ENCODE measurements around the gene TYMP. TPM values are rescaled to one million over a fixed set of nuclear protein-coding genes. Genes with fewer than 3 reads are reported as not detected.

Gene TYMP
- total and polyA plus RNA-seq, 2 of the 8 experiments (the other 6 are each of a cell fraction or from before 2014, with no cell fraction given), result 0.43 to 0.48 TPM

- TF ChIP-seq SIN3A (conservative IDR thresholded peaks at IDR 0.05 in 1 of 2, IDR thresholded peaks at IDR 0.05 in 1 of 2; ENCODE audit: low read depth in 1 of 2, low read length in 2 of 2) (no peak), EP300 (IDR thresholded peaks at IDR 0.05; ENCODE audit: borderline replicate concordance in 1 of 2, low read depth in 2 of 2, low read length in 2 of 2) (no peak)
Measured at GRCh38 chr22:50518606-50519005, 11.2 kb downstream of the TYMP start (continued).
